B cell (primary cell): ENCODE data around the gene OLFM4.

ENCODE experiments used
- CTCF ChIP-seq: fragments of 200-600 bp; IDR thresholded peaks from one replicate; pipeline ENCODE4 v1.8.0; 2022; ENCODE audit warnings: antibody characterized with exemption, mild to moderate bottlenecking
- EZH2 ChIP-seq: IDR thresholded peaks from 2 replicates; pipeline ENCODE4 v1.6.1; 2012; ENCODE audit warnings: borderline replicate concordance, low read depth, mild to moderate bottlenecking, moderate library complexity, low read length; ENCODE audit not compliant: insufficient read depth, poor library complexity, severe bottlenecking

- TF ChIP-seq CTCF: no peak
- no peak for TF ChIP-seq EZH2
These were observed 36.1 kb downstream of the OLFM4 start for GRCh38 chr13:53064731-53065130.
